ENCODE data around the gene LIPE. TPM values are rescaled to one million over a fixed set of nuclear protein-coding genes. Genes with fewer than 3 reads are reported as not detected.

The LIPE gene
- total and polyA plus RNA-seq, 2 experiments from 2014 or later, result 0.22 to 0.61 TPM

DNA sequence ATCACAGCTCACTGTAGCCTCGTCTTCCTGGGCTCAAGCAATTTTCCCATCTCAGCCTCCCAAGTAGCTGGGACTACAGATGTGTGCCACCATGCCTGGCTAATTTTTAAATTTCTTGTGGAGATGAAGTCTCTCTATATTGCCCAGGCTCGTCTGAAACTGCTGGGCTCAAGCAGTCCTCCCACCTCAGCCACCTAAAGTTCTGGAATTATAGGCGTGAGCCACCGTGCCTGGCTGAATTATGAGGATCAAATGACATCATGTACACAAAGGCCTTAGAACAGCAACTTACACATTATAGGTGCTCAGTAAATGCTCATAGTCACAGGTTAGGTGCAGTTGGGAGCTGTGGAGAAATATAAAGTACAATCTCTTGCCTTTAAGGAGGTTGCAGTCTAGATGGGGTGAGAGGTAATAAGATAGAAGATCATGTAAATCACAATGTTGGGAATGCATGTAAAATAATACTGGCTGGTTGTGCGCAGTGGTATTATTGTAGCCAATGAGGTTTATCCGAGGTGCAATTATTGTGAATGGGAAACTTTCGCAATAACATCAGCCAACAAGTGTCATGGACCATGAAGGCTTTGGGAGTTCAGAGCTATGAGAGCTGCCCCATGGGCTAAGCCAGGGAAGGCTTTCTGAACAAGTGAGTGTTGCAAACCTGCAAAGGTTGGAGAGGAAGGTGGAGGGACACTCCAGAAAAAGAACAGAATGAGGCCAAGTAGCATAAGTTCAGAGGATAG is 45.4 kb upstream of the LIPE start:
- Histone ChIP-seq H3K4me3 (no peak overlapping the region), H3K4me2 (ENCODE audit: unreplicated experiment) (no peak overlapping the region), H3K9me3 (ENCODE audit: low read depth) (no peaks in the 10 kb centered on the region), H3K79me2 (ENCODE audit: insufficient read depth) (no peaks in the 10 kb centered on the region), H3K9ac (no peak overlapping the region), H3K9me2 (ENCODE audit: insufficient read depth) (no peaks in the 10 kb centered on the region), H3F3A (ENCODE audit: insufficient read depth) (peaks cover 5% of the 10 kb centered on the region), H3K27me3 (replicated peaks; ENCODE audit: insufficient read depth) (peaks cover 55% of the 10 kb centered on the region), H3K27ac (no peak overlapping the region), H4K20me1 (ENCODE audit: insufficient read depth) (no peaks in the 10 kb centered on the region), H2AFZ (no peak overlapping the region), H3K4me1 (ENCODE audit: insufficient read depth) (peaks cover 8% of the 10 kb centered on the region), H3K36me3 (ENCODE audit: low read depth) (no peaks in the 10 kb centered on the region)
- TF ChIP-seq EZH2phosphoT487 (IDR thresholded peaks at IDR 0.05; ENCODE audit: insufficient read depth, low read depth) (no peak), EZH2 (IDR thresholded peaks at IDR 0.05; ENCODE audit: insufficient read depth, poor library complexity, severe bottlenecking) (no peak)
- no peak for DNase-seq
- WGBS, 2 experiments (ENCODE audit: low coverage in 1 of 2, low lambda C conversion rate in 2 of 2, missing lambda C conversion rate in 2 of 2), result 61 to 69% methylated on average over 7 of the region's 7 CpGs
- in situ Hi-C loops (cut with MboI), result no loop called here

DNA sequence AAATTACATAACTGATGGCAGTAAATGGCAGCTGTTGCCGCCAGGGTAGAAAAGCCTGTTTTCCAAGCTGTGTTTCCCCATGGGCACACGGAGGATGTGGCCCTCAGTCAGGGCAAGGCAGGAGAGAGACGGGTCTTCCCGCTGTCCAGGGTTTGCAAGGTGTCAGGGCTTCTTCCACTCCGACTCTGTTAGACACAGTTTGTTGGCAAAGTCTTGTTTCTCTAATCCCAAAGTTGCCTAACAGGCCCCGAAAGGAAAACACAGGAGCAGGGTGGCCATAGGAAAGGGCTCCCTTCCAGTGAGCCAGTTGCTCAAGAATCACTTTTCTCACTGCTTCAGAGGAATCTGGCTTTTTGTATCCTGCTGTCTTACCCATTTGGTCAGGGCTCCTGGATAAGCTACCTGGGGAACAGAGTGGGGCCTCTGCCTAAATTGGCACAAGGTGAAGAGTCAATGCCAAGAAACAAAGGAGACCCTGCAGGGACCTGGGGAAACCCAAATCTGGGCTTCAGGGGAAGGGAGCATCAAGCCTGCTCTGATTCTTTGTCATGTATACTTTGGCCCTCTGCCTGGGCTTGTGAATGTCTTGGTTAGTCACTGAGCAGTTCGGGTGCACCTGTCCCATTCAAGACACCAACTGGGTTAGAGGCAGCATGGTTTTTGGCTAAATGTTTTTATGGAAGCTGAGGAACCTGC is 44.5 kb upstream of the LIPE start:
- peaks cover 17% of the 10 kb centered on the region for H3K4me1 ChIP-seq (ENCODE audit: insufficient read depth)
- H3K79me2 ChIP-seq (ENCODE audit: insufficient read depth), result no peaks in the 10 kb centered on the region
- no peak overlapping the region for H2AFZ ChIP-seq
- H3K9me2 ChIP-seq (ENCODE audit: insufficient read depth), result no peaks in the 10 kb centered on the region
- 30 to 37% methylated on average over 7 of the region's 7 CpGs for WGBS, 2 experiments (ENCODE audit: low coverage in 1 of 2, low lambda C conversion rate in 2 of 2, missing lambda C conversion rate in 2 of 2)
- peaks cover 55% of the 10 kb centered on the region for H3K27me3 ChIP-seq (replicated peaks; ENCODE audit: insufficient read depth)
- H4K20me1 ChIP-seq (ENCODE audit: insufficient read depth), result no peaks in the 10 kb centered on the region
- H3K9me3 ChIP-seq (ENCODE audit: low read depth), result no peaks in the 10 kb centered on the region
- DNase-seq, result peak; percentile 49
- TF ChIP-seq EZH2 (IDR thresholded peaks at IDR 0.05; ENCODE audit: insufficient read depth, poor library complexity, severe bottlenecking), result no peak
- TF ChIP-seq EZH2phosphoT487 (IDR thresholded peaks at IDR 0.05; ENCODE audit: insufficient read depth, low read depth), result no peak
- no peak overlapping the region for H3K4me3 ChIP-seq
- no peak overlapping the region for H3K27ac ChIP-seq
- H3F3A ChIP-seq (ENCODE audit: insufficient read depth), result peaks cover 14% of the 10 kb centered on the region
- H3K9ac ChIP-seq, result no peak overlapping the region
- H3K36me3 ChIP-seq (ENCODE audit: low read depth), result no peaks in the 10 kb centered on the region
- no peak overlapping the region for H3K4me2 ChIP-seq (ENCODE audit: unreplicated experiment)
- in situ Hi-C loops (cut with MboI), result no loop called here

DNA sequence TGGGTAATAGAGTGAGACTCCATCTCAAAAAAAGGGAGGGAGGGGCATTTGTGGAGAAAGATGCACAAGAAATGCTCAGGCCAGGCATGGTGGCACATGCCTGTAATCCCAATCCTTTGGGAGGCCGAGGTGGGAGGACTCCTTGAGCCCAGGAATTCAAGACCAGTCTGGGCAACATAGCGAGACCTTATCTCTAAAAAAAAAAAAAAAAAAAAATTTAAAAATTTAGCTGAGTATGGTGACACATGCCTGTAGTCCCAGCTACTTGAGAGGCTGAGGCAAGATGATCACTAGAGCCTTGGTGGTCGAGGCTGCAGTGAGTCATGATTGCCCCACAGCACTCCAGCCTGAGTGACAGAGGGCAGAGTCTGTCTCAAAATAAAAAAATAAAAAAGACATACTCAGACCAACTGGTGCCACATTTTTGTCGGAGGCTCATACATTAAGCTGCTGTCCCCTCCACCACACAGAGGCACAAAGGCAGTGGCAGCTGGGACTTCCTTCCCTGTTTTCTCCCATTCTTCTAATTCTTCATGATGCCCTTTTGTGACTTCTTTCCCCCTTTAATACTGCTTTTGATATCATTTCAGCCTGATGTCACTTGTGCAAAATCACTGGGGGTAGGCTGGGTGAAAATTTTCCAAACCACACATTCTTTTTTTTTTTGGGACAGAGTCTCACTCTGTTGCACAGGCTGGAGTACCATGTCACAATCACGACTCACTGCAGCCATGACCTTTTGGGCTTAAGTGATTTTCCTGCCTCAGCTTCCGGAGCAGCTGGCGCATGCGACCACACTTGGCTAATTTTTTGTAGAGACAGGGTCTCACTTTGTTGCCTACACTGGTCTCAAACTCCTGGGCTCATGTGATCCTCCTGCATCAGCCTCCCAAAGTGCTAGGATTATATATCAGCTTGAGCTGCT is 42.4 kb upstream of the LIPE start:
- DNase-seq, result peak; percentile 19
- Histone ChIP-seq H3K9me3 (ENCODE audit: low read depth) (no peaks in the 10 kb centered on the region), H4K20me1 (ENCODE audit: insufficient read depth) (no peaks in the 10 kb centered on the region), H3F3A (ENCODE audit: insufficient read depth) (peaks cover 17% of the 10 kb centered on the region), H3K27me3 (replicated peaks; ENCODE audit: insufficient read depth) (peaks cover 40% of the 10 kb centered on the region), H3K27ac (no peak overlapping the region), H3K79me2 (ENCODE audit: insufficient read depth) (no peaks in the 10 kb centered on the region), H2AFZ (no peak overlapping the region), H3K4me3 (no peak overlapping the region), H3K9ac (no peak overlapping the region), H3K9me2 (ENCODE audit: insufficient read depth) (no peaks in the 10 kb centered on the region), H3K4me1 (ENCODE audit: insufficient read depth) (peaks cover 23% of the 10 kb centered on the region), H3K36me3 (ENCODE audit: low read depth) (no peaks in the 10 kb centered on the region), H3K4me2 (ENCODE audit: unreplicated experiment) (no peak overlapping the region)
- in situ Hi-C loops (cut with MboI), result no loop called here
- no peak for TF ChIP-seq EZH2phosphoT487 (IDR thresholded peaks at IDR 0.05; ENCODE audit: insufficient read depth, low read depth)
- TF ChIP-seq EZH2 (IDR thresholded peaks at IDR 0.05; ENCODE audit: insufficient read depth, poor library complexity, severe bottlenecking), result no peak
- WGBS, 2 experiments (ENCODE audit: low coverage in 1 of 2, low lambda C conversion rate in 2 of 2, missing lambda C conversion rate in 2 of 2), result 55 to 57% methylated on average over 8 of the region's 8 CpGs

DNA sequence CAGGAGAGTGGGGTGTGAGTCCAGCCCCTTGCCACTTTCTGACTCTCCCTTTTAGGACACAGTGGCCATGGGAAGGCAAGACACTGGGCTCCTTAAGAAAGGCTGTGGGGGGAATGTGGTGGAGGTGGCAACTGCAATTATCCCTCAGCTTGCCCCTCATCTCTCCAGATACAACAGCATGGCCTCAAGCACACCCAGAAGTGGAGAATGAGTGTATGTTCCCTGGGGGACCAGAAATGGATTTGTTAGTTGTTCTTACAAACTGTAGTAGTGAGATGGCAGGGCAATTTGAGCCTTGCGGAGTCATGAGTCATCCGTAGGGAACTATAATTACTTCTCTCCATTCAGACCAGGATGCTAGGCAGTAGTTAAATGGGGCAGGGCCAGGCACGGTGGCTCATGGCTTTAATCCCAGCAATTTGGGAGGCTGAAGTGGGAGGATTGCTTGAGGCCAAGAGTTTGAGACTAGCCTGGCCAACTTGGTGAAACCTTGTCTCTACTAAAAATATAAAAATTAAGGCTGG is 41.1 kb upstream of the LIPE start:
- peak; percentile 92 for DNase-seq
- Histone ChIP-seq H3K36me3 (ENCODE audit: low read depth) (no peaks in the 10 kb centered on the region), H3K9ac (no peak overlapping the region), H3K27ac (no peak overlapping the region), H3K4me3 (no peak overlapping the region), H3K27me3 (replicated peaks; ENCODE audit: insufficient read depth) (peaks cover 30% of the 10 kb centered on the region), H3K79me2 (ENCODE audit: insufficient read depth) (no peaks in the 10 kb centered on the region), H3K4me1 (ENCODE audit: insufficient read depth) (peaks cover 23% of the 10 kb centered on the region), H3F3A (ENCODE audit: insufficient read depth) (peaks cover 17% of the 10 kb centered on the region), H3K9me3 (ENCODE audit: low read depth) (no peaks in the 10 kb centered on the region), H3K9me2 (ENCODE audit: insufficient read depth) (no peaks in the 10 kb centered on the region), H3K4me2 (ENCODE audit: unreplicated experiment) (no peak overlapping the region), H4K20me1 (ENCODE audit: insufficient read depth) (no peaks in the 10 kb centered on the region), H2AFZ (no peak overlapping the region)
- in situ Hi-C loops (cut with MboI), result no loop called here
- no peak for TF ChIP-seq EZH2 (IDR thresholded peaks at IDR 0.05; ENCODE audit: insufficient read depth, poor library complexity, severe bottlenecking)
- no peak for TF ChIP-seq EZH2phosphoT487 (IDR thresholded peaks at IDR 0.05; ENCODE audit: insufficient read depth, low read depth)
- WGBS, 2 experiments (ENCODE audit: low coverage in 1 of 2, low lambda C conversion rate in 2 of 2, missing lambda C conversion rate in 2 of 2), result 2 to 3% methylated on average over 3 of the region's 3 CpGs
